Testis (tissue), 3 donors: Measurements from ENCODE around the gene OR2T29. TPM values are rescaled to one million over a fixed set of nuclear protein-coding genes. Genes with fewer than 3 reads are reported as not detected.
"Not testable (repeated sequence)": the region's sequence is repeated elsewhere in the genome, so short reads cannot be mapped to it uniquely, and the experiment has no call there.

ENCODE experiments used
- DNase-seq: peaks from one replicate; pipeline ENCODE4 v3.0.0-alpha.2; 2019
- H3K27ac ChIP-seq, 2 donors: fragments of 200-600 bp; sonication (generic); one replicate each; pipeline ENCODE4 v1.5.1; 2019
- H3K27me3 ChIP-seq: fragments of 200-600 bp; sonication (generic); one replicate; pipeline ENCODE4 v1.5.1; 2019
- H3K36me3 ChIP-seq: fragments of 200-600 bp; sonication (generic); one replicate; pipeline ENCODE4 v1.5.1; 2017; ENCODE audit warnings: low read depth; ENCODE audit errors: missing control alignments
- H3K4me1 ChIP-seq: fragments of 200-600 bp; sonication (generic); one replicate; pipeline ENCODE4 v1.5.1; 2019
- H3K4me3 ChIP-seq, 2 donors: fragments of 200-600 bp; sonication (generic); one replicate each; pipeline ENCODE4 v1.5.1; 2017 to 2019
- H3K9me3 ChIP-seq: fragments of 200-600 bp; sonication (generic); one replicate; pipeline ENCODE4 v1.5.1; 2017
- CTCF ChIP-seq, 3 experiments: fragments of 450-650 bp in 2 of 3; fragments of 200-600 bp in 1 of 3; sonication (generic) in 1 of 3; IDR thresholded peaks; one replicate each; pipeline ENCODE4 v1.5.1; 2016 to 2019; ENCODE audit warnings: antibody characterized with exemption in 3 of 3, mild to moderate bottlenecking in 2 of 3, moderate library complexity in 1 of 3
- POLR2A ChIP-seq: fragments of 450-650 bp; IDR thresholded peaks from one replicate; pipeline ENCODE4 v1.6.1; 2017; ENCODE audit warnings: antibody characterized with exemption, mild to moderate bottlenecking, moderate library complexity
- WGBS, 2 donors: methylation state at CpG; one replicate each; pipeline ENCODE4 v1.1.5; 2018; 5-methylcytosine and 5-hydroxymethylcytosine counted together
- intact Hi-C: fragments of 100-400 bp; cut with DNase I; formaldehyde crosslinking; loops from one replicate; pipeline ENCODE4 v1.15.1; 2023; ENCODE audit warnings: low total_unique reads
- polyA plus RNA-seq: library from polyadenylated mRNA; stranded (reverse); fragments of 350-450 nt; fragmentation: Illumina TruSeq; extraction: RNeasy Lipid Tissue Mini Kit (QIAGEN cat#74804); gene quantifications from one replicate; pipeline ENCODE4 v1.2.3, GENCODE V29; 2014; ENCODE audit warnings: low read depth, low replicate concordance; ENCODE audit not compliant: insufficient read depth
- small RNA-seq, 2 donors: library from RNA; depleted of rRNA; stranded (forward); fragments of <200 nt; gene quantifications; one replicate each; pipeline ENCODE3, GENCODE V24; 2016
- total RNA-seq, 2 donors: library from RNA; depleted of rRNA; stranded (reverse); fragments of >200 nt; gene quantifications; one replicate each; pipeline ENCODE4 v1.2.3, GENCODE V29; 2016

The OR2T29 gene
- total and polyA plus RNA-seq, 3 donors from 2014 or later = not detected

DNA sequence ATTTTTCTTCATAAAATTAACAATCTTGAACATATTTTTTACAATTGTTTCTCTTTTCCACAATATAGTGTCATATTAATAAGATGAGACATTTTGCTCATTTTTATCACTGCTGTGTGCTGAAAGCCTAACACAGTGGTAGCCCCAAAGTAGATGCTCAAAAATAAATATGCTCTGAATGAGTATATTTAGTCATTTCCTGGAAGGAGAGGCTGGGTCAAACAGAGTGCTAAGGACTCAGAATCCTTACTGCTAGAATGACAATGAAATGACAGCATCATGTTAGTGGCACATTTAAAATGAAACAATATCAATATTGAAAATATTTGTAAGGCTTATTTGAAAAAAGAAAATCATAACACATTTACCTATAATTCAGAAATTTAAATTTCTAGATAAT is 25.1 kb downstream of the OR2T29 start:
- DNase-seq, intact Hi-C loops, H3K4me1 ChIP-seq, H3K36me3 ChIP-seq, H3K4me3 ChIP-seq, H3K27ac ChIP-seq, H3K27me3 ChIP-seq, H3K9me3 ChIP-seq: not testable (repeated sequence)

GRCh38 chr1:248521856-248522255 is 40.7 kb downstream of the OR2T29 start:
- intact Hi-C loops = no loop called here

GRCh38 chr1:248510217-248510616 is 52.4 kb downstream of the OR2T29 start:
- H3K27me3 ChIP-seq, H3K4me1 ChIP-seq, DNase-seq, intact Hi-C loops, H3K27ac ChIP-seq, H3K36me3 ChIP-seq, H3K9me3 ChIP-seq, H3K4me3 ChIP-seq: not testable (repeated sequence)

More at GRCh38 chr1:248521856-248522255, 40.7 kb downstream of the OR2T29 start:
- Histone ChIP-seq H3K4me1 (no peaks in the 10 kb centered on the region), H3K4me3 (no peak overlapping the region), H3K9me3 (no peaks in the 10 kb centered on the region), H3K27me3 (no peaks in the 10 kb centered on the region), H3K36me3 (no peaks in the 10 kb centered on the region), H3K27ac (no peak overlapping the region)
- WGBS, 2 donors = 75 to 88% methylated on average over 12 of the region's 12 CpGs
- no peak for DNase-seq
- no peak for TF ChIP-seq POLR2A
- no peak for TF ChIP-seq CTCF (IDR thresholded peaks at IDR 0.05)

DNA sequence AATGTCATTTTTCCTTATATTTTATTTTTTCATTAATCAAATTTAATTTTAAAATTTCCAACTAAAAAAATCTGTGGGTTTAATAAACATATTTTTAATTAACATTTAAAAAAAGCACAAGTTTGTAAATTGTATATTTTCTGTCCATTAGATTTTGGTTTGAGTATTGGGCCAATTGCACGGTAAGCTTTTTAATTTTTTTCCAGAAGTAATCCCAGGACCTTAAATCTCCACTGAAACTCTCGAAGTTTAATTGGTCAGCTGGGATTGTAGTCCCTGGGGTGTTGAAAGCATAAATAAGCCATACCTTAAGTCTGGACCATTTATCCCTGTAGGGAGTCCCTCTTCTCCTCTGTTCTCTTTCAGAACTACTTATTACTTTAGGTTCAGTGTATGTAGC is 54.8 kb downstream of the OR2T29 start, which contains the start of gene OR2G6:
OR2G6 (plus strand) TSS at position 301 of the 400 bp plus-strand sequence. CDS start 13,574 bp downstream, outside the sequence.
- intact Hi-C loops, DNase-seq, H3K27ac ChIP-seq, H3K27me3 ChIP-seq, H3K4me3 ChIP-seq, H3K36me3 ChIP-seq, H3K9me3 ChIP-seq, H3K4me1 ChIP-seq: not testable (repeated sequence)
- WGBS, 2 donors = no CpG with 5 or more reads among the region's 2 CpGs

Small RNA genes lying within 50 kb of the gene (small RNA-seq; reads per million reads assigned to genes)
- 0 reads per million in 2 donors for gene RF00019

Other genes with a start within 250 kb of the OR2T29 start
- under 1 TPM in 1 of 2 donors, not detected in 1; 0.43 TPM for gene OR2M7, start 238.2 kb downstream of the OR2T29 start, total RNA-seq
- gene OR2M7, start 238.2 kb downstream of the OR2T29 start, polyA plus RNA-seq = not detected
- gene OR14C36, start 214.0 kb downstream of the OR2T29 start, total RNA-seq = not detected
- not detected for gene OR14C36, start 214.0 kb downstream of the OR2T29 start, polyA plus RNA-seq
- not detected for gene OR2T4, start 201.1 kb downstream of the OR2T29 start, total RNA-seq
- not detected for gene OR2T4, start 201.1 kb downstream of the OR2T29 start, polyA plus RNA-seq
- gene OR2T6, start 187.0 kb downstream of the OR2T29 start, total RNA-seq = under 1 TPM in 1 of 2 donors, not detected in 1; 0.06 TPM
- not detected for gene OR2T6, start 187.0 kb downstream of the OR2T29 start, polyA plus RNA-seq
- gene OR2T1, start 159.7 kb downstream of the OR2T29 start, total RNA-seq = not detected
- gene OR2T1, start 159.7 kb downstream of the OR2T29 start, polyA plus RNA-seq = not detected
- gene OR2T2, start 117.1 kb downstream of the OR2T29 start, total RNA-seq = not detected
- gene OR2T2, start 117.1 kb downstream of the OR2T29 start, polyA plus RNA-seq = not detected
- not detected for gene OR2T3, start 89.4 kb downstream of the OR2T29 start, total RNA-seq
- not detected for gene OR2T3, start 89.4 kb downstream of the OR2T29 start, polyA plus RNA-seq
- gene OR2T5, start 74.2 kb downstream of the OR2T29 start, total RNA-seq = not detected
- not detected for gene OR2T5, start 74.2 kb downstream of the OR2T29 start, polyA plus RNA-seq
- not detected for gene OR2G6, start 54.7 kb downstream of the OR2T29 start, total RNA-seq
- not detected for gene OR2G6, start 54.7 kb downstream of the OR2T29 start, polyA plus RNA-seq
- gene OR2T34, start 12.0 kb upstream of the OR2T29 start, total RNA-seq = not detected
- gene OR2T34, start 12.0 kb upstream of the OR2T29 start, polyA plus RNA-seq = not detected
- gene OR2T10, start 34.9 kb upstream of the OR2T29 start, total RNA-seq = not detected
- gene OR2T10, start 34.9 kb upstream of the OR2T29 start, polyA plus RNA-seq = not detected
- not detected for gene OR2T11, start 72.3 kb upstream of the OR2T29 start, total RNA-seq
- gene OR2T11, start 72.3 kb upstream of the OR2T29 start, polyA plus RNA-seq = not detected
- gene OR2T35, start 82.5 kb upstream of the OR2T29 start, total RNA-seq = not detected
- gene OR2T35, start 82.5 kb upstream of the OR2T29 start, polyA plus RNA-seq = not detected
- not detected for gene OR2T27, start 92.8 kb upstream of the OR2T29 start, total RNA-seq
- gene OR2T27, start 92.8 kb upstream of the OR2T29 start, polyA plus RNA-seq = not detected
- under 1 TPM in 1 of 2 donors, not detected in 1; 0.43 TPM for gene OR14I1, start 140.0 kb upstream of the OR2T29 start, total RNA-seq
- gene OR14I1, start 140.0 kb upstream of the OR2T29 start, polyA plus RNA-seq = not detected
- under 1 TPM; 0.43 to 0.79 TPM for gene LYPD8, start 193.0 kb upstream of the OR2T29 start, total RNA-seq
- 0.91 TPM for gene LYPD8, start 193.0 kb upstream of the OR2T29 start, polyA plus RNA-seq